ENCODE results near the gene TRIM2. TPM values are rescaled to one million over a fixed set of nuclear protein-coding genes. Genes with fewer than 3 reads are reported as not detected.
A peak's percentile ranks its signal among the peaks of the same experiment; 100 is the strongest.

The TRIM2 gene
- total RNA-seq, 1 experiment from 2014 or later, result 41.4 TPM

DNA sequence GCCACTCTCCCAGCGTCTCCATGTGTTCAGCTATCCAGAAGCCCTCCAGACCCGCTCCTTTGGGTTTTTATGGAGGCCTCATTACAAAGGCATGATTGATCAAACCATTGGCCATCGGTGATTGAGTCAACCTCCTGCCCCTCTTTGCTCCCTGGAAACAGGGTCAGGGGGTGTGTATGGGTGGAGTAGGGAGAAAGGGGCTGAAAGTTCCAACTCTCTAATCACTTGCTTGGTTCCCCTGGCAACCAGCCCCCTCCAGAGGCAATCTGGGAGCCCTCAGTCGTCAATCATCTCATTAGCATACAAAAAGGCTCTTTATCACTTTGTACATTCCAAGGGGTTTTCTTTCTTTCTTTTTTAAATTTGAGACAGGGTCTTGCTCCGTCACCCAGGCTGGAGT lies 2.3 kb downstream of the TRIM2 start:
- ChIA-PET POLR2A (no interaction called here), CTCF (interaction anchor here (1.0 to 3.0 kb wide), 4 partner anchors 26 to 111 kb away, joined by 3 to 15 read pairs (median 4); no protein-coding TSS in a partner anchor), RAD21 (ENCODE audit: low non-redundant PET in 1 of 2, low total read pairs in 2 of 2, uncharacterized antibody in 2 of 2, unreplicated experiment in 2 of 2) (no interaction called here)
- H3K9me2 ChIP-seq (ENCODE audit: insufficient read depth), result no peaks in the 10 kb centered on the region
- H3K27me3 ChIP-seq (ENCODE audit: insufficient read depth, low read length), result no peaks in the 10 kb centered on the region
- H3K79me2 ChIP-seq (ENCODE audit: insufficient read depth, low read length), result no peaks in the 10 kb centered on the region
- DNase-seq (ENCODE audit: low read depth, low spot score), result no peak
- intact Hi-C loops (cut with micrococcal nuclease), result loop anchor here (1.0 kb wide), 1 partner anchor 112 kb away; no protein-coding TSS in a partner anchor
- no peak for ATAC-seq
- BruUV-seq (replicated peaks), result no TSS peak
- H3K9ac ChIP-seq (ENCODE audit: low read length), result peak overlapping the region; percentile 72; the same call in 1 of the 2 replicates
- no peak for TF ChIP-seq CBX3 (IDR thresholded peaks at IDR 0.05; ENCODE audit: low read depth)
- no peaks in the 10 kb centered on the region for H3K9me3 ChIP-seq (ENCODE audit: control insufficient read depth in 1 of 2, insufficient read depth in 1 of 2, low read depth in 1 of 2, low read length in 2 of 2)
- no peaks in the 10 kb centered on the region for H4K20me1 ChIP-seq (ENCODE audit: insufficient read depth)
- H3K4me1 ChIP-seq (ENCODE audit: control insufficient read depth in 1 of 2, insufficient read depth in 2 of 2, low read length in 2 of 2), result peaks cover 21 to 49% of the 10 kb centered on the region in 2 experiments
- no peak overlapping the region for H3K4me3 ChIP-seq (replicated peaks in 1 of 2; ENCODE audit: low read depth in 1 of 2, low read length in 2 of 2)
- H3K4me2 ChIP-seq (ENCODE audit: low read length), result peak overlapping the region; percentile 97
- H3K36me3 ChIP-seq (ENCODE audit: control insufficient read depth in 1 of 2, insufficient read depth in 2 of 2, low read length in 2 of 2), result no peaks in the 10 kb centered on the region
- H3K27ac ChIP-seq (ENCODE audit: low read depth, low read length), result peak overlapping the region; percentile 86
- no peak overlapping the region for H2AFZ ChIP-seq (ENCODE audit: low read depth, low read length, poor library complexity, severe bottlenecking)

GRCh38 chr4:153207027-153207426 lies 2.8 kb downstream of the TRIM2 start:
- Histone ChIP-seq H3K9me3 (ENCODE audit: control insufficient read depth in 1 of 2, insufficient read depth in 1 of 2, low read depth in 1 of 2, low read length in 2 of 2) (no peaks in the 10 kb centered on the region), H3K27me3 (ENCODE audit: insufficient read depth, low read length) (no peaks in the 10 kb centered on the region), H3K4me2 (ENCODE audit: low read length) (0 out of 2 replicates have a peak overlapping the region, but pooled peaks have one; percentile 5), H3K4me1 (ENCODE audit: control insufficient read depth in 1 of 2, insufficient read depth in 2 of 2, low read length in 2 of 2) (peaks cover 21 to 49% of the 10 kb centered on the region in 2 experiments), H3K4me3 (replicated peaks in 1 of 2; ENCODE audit: low read depth in 1 of 2, low read length in 2 of 2) (no peak overlapping the region), H3K79me2 (ENCODE audit: insufficient read depth, low read length) (no peaks in the 10 kb centered on the region), H3K27ac (ENCODE audit: low read depth, low read length) (no peak overlapping the region), H4K20me1 (ENCODE audit: insufficient read depth) (no peaks in the 10 kb centered on the region), H3K9ac (ENCODE audit: low read length) (no peak overlapping the region), H3K9me2 (ENCODE audit: insufficient read depth) (no peaks in the 10 kb centered on the region), H2AFZ (ENCODE audit: low read depth, low read length, poor library complexity, severe bottlenecking) (no peak overlapping the region), H3K36me3 (ENCODE audit: control insufficient read depth in 1 of 2, insufficient read depth in 2 of 2, low read length in 2 of 2) (no peaks in the 10 kb centered on the region)
- intact Hi-C loops (cut with micrococcal nuclease), result no loop called here
- no peak for ATAC-seq
- TF ChIP-seq JUND (IDR thresholded peaks at IDR 0.05) (no peak), RAD21 (IDR thresholded peaks at IDR 0.05; ENCODE audit: low read depth) (no peak), EZH2 (IDR thresholded peaks at IDR 0.05) (no peak), SIN3A (IDR thresholded peaks at IDR 0.05; ENCODE audit: low read depth) (no peak), EZH2phosphoT487 (IDR thresholded peaks at IDR 0.05; ENCODE audit: borderline replicate concordance) (no peak), POLR2AphosphoS5 (IDR thresholded peaks at IDR 0.05; ENCODE audit: low read depth, low read length) (no peak), CEBPB (IDR thresholded peaks at IDR 0.05; ENCODE audit: low read depth) (no peak), POLR2A (IDR thresholded peaks at IDR 0.05; ENCODE audit: borderline replicate concordance, extremely low read depth, insufficient read depth, insufficient read length) (no peak), SP1 (IDR thresholded peaks at IDR 0.05; ENCODE audit: low read depth) (no peak), YY1 (IDR thresholded peaks at IDR 0.05; ENCODE audit: extremely low read depth, insufficient replicate concordance, low read depth, low read length) (no peak)
- TF ChIP-seq, protein P1, sequence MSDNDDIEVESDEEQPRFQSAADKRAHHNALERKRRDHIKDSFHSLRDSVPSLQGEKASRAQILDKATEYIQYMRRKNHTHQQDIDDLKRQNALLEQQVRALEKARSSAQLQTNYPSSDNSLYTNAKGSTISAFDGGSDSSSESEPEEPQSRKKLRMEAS (IDR thresholded peaks at IDR 0.05), result no peak
- ChIA-PET RAD21 (ENCODE audit: low non-redundant PET in 1 of 2, low total read pairs in 2 of 2, uncharacterized antibody in 2 of 2, unreplicated experiment in 2 of 2) (no interaction called here), CTCF (interaction anchor here (1.0 to 1.5 kb wide), 3 partner anchors 26 to 111 kb away, joined by 3 to 5 read pairs (median 4); no protein-coding TSS in a partner anchor), POLR2A (no interaction called here)
- BruUV-seq (replicated peaks), result no TSS peak
- DNase-seq (ENCODE audit: low read depth, low spot score), result no peak

All from HCT116 (cell line).